Neural progenitor cell (in vitro differentiated cells): ENCODE data around the gene PTPN14.

Experiments used
- CTCF ChIP-seq: fragments of 200-600 bp; sonication (generic); IDR thresholded peaks from 2 replicates; pipeline ENCODE4 v1.5.1; 2017; ENCODE audit warnings: antibody characterized with exemption, mild to moderate bottlenecking
- EZH2 ChIP-seq: fragments of 200-600 bp; sonication (generic); IDR thresholded peaks from 2 replicates; pipeline ENCODE4 v1.6.1; 2017; ENCODE audit warnings: antibody characterized with exemption, mild to moderate bottlenecking, moderate library complexity

GRCh38 chr1:214466403-214467077 is 84.9 kb downstream of the PTPN14 start:
- TF ChIP-seq EZH2 (no peak), CTCF (no peak)
